Choroid plexus epithelial cell (primary cell): ENCODE results near the gene NDUFV3.

Source experiments
- DNase-seq: peaks from one replicate; pipeline ENCODE4 v3.0.0-alpha.2; 2010; ENCODE audit warnings: low read depth
- H3K4me3 ChIP-seq: 2 replicates; pipeline ENCODE4 v1.5.1; 2011; ENCODE audit warnings: low read depth, mild to moderate bottlenecking, control low read depth, low read length, moderate library complexity
- CTCF ChIP-seq: conservative IDR thresholded peaks from 2 replicates; pipeline ENCODE4 v1.5.1; 2011; ENCODE audit warnings: low read depth, mild to moderate bottlenecking, control low read depth, inconsistent platforms, low read length, moderate library complexity

NDUFV3 gene

GRCh38 chr21:42853621-42854020 lies 39.5 kb upstream of the NDUFV3 start:
- TF ChIP-seq CTCF: no peak
- no peak overlapping the region for H3K4me3 ChIP-seq
- no peak for DNase-seq

DNA sequence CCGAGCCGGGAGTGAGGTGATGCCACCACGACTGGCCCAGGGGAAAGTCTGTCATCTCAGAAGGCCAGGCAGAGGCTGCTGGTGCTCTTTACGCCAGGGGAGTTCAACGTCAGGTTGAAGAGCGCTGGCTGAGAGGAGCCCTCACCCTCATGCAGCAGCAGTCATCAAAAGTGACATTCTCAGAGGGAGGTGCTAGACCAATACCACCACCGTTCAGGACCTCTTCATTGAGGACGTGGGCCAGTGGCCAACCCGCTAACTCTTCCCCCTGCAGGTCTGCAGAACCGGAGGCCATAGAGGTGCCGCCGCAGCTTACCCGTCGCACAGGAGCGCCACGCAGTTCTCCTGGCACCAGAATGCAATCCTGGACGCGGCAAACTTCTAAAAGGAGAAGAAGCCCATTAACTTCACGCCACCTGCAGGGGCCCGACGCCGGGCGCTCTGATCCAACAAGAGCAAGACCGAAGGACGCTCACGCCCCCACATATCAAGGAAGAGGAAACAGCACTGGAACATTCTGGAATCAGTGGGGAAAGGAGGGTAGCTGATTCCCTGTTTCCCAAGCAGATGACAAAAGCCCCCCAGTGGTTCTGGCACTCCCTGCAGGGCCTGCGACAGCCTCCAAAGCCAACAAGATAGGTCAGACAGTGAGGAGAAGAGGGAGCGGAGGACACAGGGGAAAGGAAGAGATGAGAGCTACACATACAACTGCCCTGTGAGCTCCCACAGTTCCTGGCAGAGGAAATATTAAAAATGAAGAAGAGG lies 38.7 kb upstream of the NDUFV3 start:
- no peak for DNase-seq
- no peak for TF ChIP-seq CTCF
- no peak overlapping the region for H3K4me3 ChIP-seq

DNA sequence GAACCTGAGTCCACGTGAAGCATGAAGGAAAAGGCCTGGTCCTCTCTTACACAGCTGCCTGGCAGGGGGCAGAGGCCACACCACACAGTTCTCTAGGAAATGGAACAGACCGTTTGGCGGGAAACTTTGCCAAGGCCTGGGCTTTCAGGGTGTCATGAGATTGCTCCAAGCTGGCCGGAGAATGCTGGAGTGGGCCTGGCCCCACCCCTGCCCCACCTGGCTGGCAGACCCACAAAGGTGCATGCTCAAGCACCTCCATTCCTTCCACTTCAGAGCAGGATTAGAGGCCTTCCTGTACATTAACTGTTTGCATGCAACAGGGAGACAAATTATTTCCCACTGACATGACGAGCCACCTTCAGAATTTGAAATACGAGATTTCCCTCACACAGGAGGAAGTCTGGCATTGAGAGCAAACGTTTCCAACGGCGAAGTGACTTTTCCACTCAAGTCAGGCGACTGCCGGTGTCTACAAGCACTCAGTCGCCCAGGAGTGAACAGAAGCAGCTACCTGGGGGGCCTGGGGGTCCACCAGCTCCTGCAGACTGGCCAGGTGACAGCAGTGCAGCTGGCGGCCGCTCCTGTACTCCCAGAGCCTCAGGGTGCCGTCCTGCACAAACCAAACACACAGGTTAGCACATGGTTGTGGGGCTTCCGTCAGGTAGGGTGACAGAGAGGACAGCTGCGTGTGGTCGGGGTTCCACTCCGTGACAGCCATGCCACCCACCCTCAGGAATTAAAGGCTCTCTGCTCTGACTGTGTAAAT lies 37.8 kb upstream of the NDUFV3 start:
- TF ChIP-seq CTCF: no peak
- DNase-seq: no peak
- H3K4me3 ChIP-seq: no peak overlapping the region

- no peak for TF ChIP-seq CTCF
- DNase-seq: no peak
These were observed 37.2 kb upstream of the NDUFV3 start for GRCh38 chr21:42855937-42856335.

DNA sequence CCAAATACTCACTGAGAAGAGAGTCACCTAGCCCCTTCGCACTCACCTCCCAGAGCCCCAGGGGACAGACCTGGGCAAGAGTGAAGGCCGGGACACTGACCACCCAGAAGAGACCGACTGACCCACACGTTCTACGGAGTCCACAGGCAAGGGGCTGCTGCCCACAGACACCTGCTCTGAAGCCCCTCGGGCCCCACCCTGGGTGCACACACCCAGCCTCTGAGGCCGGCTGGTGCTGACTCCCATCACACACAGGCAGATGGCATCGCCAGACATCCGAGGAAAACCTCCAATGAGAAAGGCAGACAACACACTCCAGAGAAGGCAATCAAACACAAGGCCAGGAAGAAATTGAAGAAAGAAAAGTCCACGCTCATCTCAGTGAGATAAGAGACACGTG lies 35.9 kb upstream of the NDUFV3 start:
- H3K4me3 ChIP-seq: no peak overlapping the region
- TF ChIP-seq CTCF: no peak
- no peak for DNase-seq

More at GRCh38 chr21:42855937-42856335, 37.2 kb upstream of the NDUFV3 start:
- no peak overlapping the region for H3K4me3 ChIP-seq

DNA sequence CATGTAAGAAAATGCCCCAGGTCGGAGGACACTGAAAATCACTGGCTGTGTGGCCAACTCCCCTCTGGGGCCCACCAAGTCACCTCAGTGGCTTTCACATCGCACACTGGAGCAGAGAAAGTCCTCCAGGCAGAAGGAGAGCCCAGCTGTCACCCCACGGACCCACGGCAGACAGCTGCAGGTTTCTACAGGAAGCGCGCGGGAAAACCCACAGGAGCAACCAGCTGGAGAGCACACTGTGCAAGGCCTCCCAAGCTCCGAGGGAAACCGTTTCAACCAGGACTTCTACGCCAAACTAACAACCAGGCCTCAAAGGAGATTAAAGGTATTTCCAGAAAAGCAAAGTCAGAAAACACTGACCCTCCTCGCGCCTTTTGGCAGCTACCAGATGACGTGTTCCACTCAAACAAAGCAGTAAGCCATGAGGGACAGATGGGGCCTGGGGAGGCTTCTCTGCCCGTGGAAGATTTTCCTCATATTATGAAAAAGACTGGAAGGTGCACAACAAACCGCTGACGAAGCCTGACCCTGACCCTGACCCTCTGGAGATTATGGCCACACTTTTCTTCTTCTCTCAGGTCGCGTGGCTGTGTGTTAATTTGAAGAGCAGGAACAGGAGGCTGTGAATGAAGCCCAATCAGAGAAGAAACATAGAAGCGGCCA lies 34.8 kb upstream of the NDUFV3 start:
- DNase-seq: no peak
- TF ChIP-seq CTCF: no peak
- no peak overlapping the region for H3K4me3 ChIP-seq
